SJCRH30 (cell line): Measurements from ENCODE around the gene CLIC5. TPM values are rescaled to one million over a fixed set of nuclear protein-coding genes. Genes with fewer than 3 reads are reported as not detected.

Experiments used
- DNase-seq, 2 experiments: peaks; one replicate each; pipeline ENCODE4 v3.0.0-alpha.2; 2015 to 2020
- H3K27ac ChIP-seq: fragments of 250-450 bp; sonication (Bioruptor Pico); 2 replicates; pipeline ENCODE4 v1.5.1; 2020; ENCODE audit warnings: mild to moderate bottlenecking, moderate library complexity
- H3K27me3 ChIP-seq: fragments of 250-450 bp; sonication (Bioruptor Pico); 2 replicates; pipeline ENCODE4 v1.5.1; 2020; ENCODE audit warnings: mild to moderate bottlenecking, moderate library complexity
- H3K36me3 ChIP-seq: fragments of 250-450 bp; sonication (Bioruptor Pico); 2 replicates; pipeline ENCODE4 v1.5.1; 2020; ENCODE audit warnings: mild to moderate bottlenecking, moderate library complexity
- H3K4me1 ChIP-seq: fragments of 250-450 bp; sonication (Bioruptor Pico); 2 replicates; pipeline ENCODE4 v1.5.1; 2020; ENCODE audit warnings: mild to moderate bottlenecking, moderate library complexity
- H3K4me3 ChIP-seq: fragments of 250-450 bp; sonication (Bioruptor Pico); 2 replicates; pipeline ENCODE4 v1.5.1; 2020; ENCODE audit warnings: mild to moderate bottlenecking, moderate library complexity
- H3K9me3 ChIP-seq: fragments of 250-450 bp; sonication (Bioruptor Pico); replicated peaks from 2 replicates; pipeline ENCODE4 v1.5.1; 2020; ENCODE audit warnings: mild to moderate bottlenecking, moderate library complexity
- total RNA-seq: library from RNA; depleted of rRNA; stranded (reverse); fragments of >200 nt; shearing (Covaris generic); gene quantifications from 2 replicates; pipeline ENCODE4 v1.2.3, GENCODE V29; 2014

The CLIC5 gene
- total RNA-seq, 1 experiment from 2014 or later, result 0.06 TPM

- no peak for DNase-seq
- Histone ChIP-seq H3K27ac (no peak overlapping the region), H3K27me3 (no peaks in the 10 kb centered on the region)
Measured at GRCh38 chr6:45899683-45899946, 116.0 kb downstream of the CLIC5 start.

GRCh38 chr6:45898941-45899682 lies 116.5 kb downstream of the CLIC5 start:
- Histone ChIP-seq H3K4me1 (peaks cover 28% of the 10 kb centered on the region), H3K27ac (no peak overlapping the region), H3K4me3 (no peak overlapping the region), H3K9me3 (no peaks in the 10 kb centered on the region), H3K27me3 (no peaks in the 10 kb centered on the region), H3K36me3 (no peaks in the 10 kb centered on the region)
- peak in 1 of 2 experiments; percentile 22 for DNase-seq

More at GRCh38 chr6:45899683-45899946, 116.0 kb downstream of the CLIC5 start:
- H3K9me3 ChIP-seq, result no peaks in the 10 kb centered on the region
- peaks cover 28% of the 10 kb centered on the region for H3K4me1 ChIP-seq
- no peaks in the 10 kb centered on the region for H3K36me3 ChIP-seq
- H3K4me3 ChIP-seq, result no peak overlapping the region

- DNase-seq, result peak; percentile 48 to 71
- no peak overlapping the region for H3K4me3 ChIP-seq
Measured at GRCh38 chr6:45896783-45897441, 118.7 kb downstream of the CLIC5 start.

GRCh38 chr6:45895569-45895968 lies 120.1 kb downstream of the CLIC5 start:
- H3K36me3 ChIP-seq, result no peaks in the 10 kb centered on the region
- H3K4me3 ChIP-seq, result no peak overlapping the region
- H3K27ac ChIP-seq, result no peak overlapping the region
- DNase-seq, result no peak
- H3K9me3 ChIP-seq, result no peaks in the 10 kb centered on the region
- H3K27me3 ChIP-seq, result no peaks in the 10 kb centered on the region
- peaks cover 9% of the 10 kb centered on the region for H3K4me1 ChIP-seq

More at GRCh38 chr6:45896783-45897441, 118.7 kb downstream of the CLIC5 start:
- Histone ChIP-seq H3K27me3 (no peaks in the 10 kb centered on the region), H3K4me1 (peaks cover 20% of the 10 kb centered on the region), H3K36me3 (no peaks in the 10 kb centered on the region), H3K9me3 (no peaks in the 10 kb centered on the region), H3K27ac (no peak overlapping the region)

- Histone ChIP-seq H3K27me3 (no peaks in the 10 kb centered on the region), H3K36me3 (no peaks in the 10 kb centered on the region), H3K4me1 (peaks cover 6% of the 10 kb centered on the region; the same call in 1 of the 2 replicates), H3K4me3 (no peak overlapping the region), H3K27ac (no peak overlapping the region), H3K9me3 (no peaks in the 10 kb centered on the region)
- DNase-seq, result no peak
Measured at GRCh38 chr6:45892696-45893245, 122.9 kb downstream of the CLIC5 start.

- peaks cover 6% of the 10 kb centered on the region; the same call in 1 of the 2 replicates for H3K4me1 ChIP-seq
- no peak overlapping the region for H3K4me3 ChIP-seq
- H3K9me3 ChIP-seq, result no peaks in the 10 kb centered on the region
- no peak overlapping the region for H3K27ac ChIP-seq
- H3K36me3 ChIP-seq, result no peaks in the 10 kb centered on the region
- no peak for DNase-seq
- H3K27me3 ChIP-seq, result no peaks in the 10 kb centered on the region
Measured at GRCh38 chr6:45892196-45892595, 123.5 kb downstream of the CLIC5 start.

- Histone ChIP-seq H3K4me3 (no peak overlapping the region), H3K36me3 (no peaks in the 10 kb centered on the region), H3K27ac (no peak overlapping the region), H3K9me3 (no peaks in the 10 kb centered on the region), H3K27me3 (no peaks in the 10 kb centered on the region), H3K4me1 (peaks cover 6% of the 10 kb centered on the region; the same call in 1 of the 2 replicates)
- DNase-seq, result no peak
Measured at GRCh38 chr6:45886776-45887175, 128.9 kb downstream of the CLIC5 start.

GRCh38 chr6:45884336-45884735 lies 131.3 kb downstream of the CLIC5 start:
- no peaks in the 10 kb centered on the region for H3K36me3 ChIP-seq
- no peak overlapping the region for H3K27ac ChIP-seq
- no peak overlapping the region for H3K4me3 ChIP-seq
- H3K9me3 ChIP-seq, result no peaks in the 10 kb centered on the region
- DNase-seq, result no peak
- H3K27me3 ChIP-seq, result no peaks in the 10 kb centered on the region
- no peaks in the 10 kb centered on the region for H3K4me1 ChIP-seq

GRCh38 chr6:45882671-45883070 lies 133.0 kb downstream of the CLIC5 start:
- Histone ChIP-seq H3K4me3 (no peak overlapping the region), H3K27ac (no peak overlapping the region), H3K36me3 (no peaks in the 10 kb centered on the region), H3K27me3 (no peaks in the 10 kb centered on the region), H3K4me1 (no peaks in the 10 kb centered on the region), H3K9me3 (no peaks in the 10 kb centered on the region)
- DNase-seq, result no peak

GRCh38 chr6:45881705-45882467 lies 133.8 kb downstream of the CLIC5 start:
- Histone ChIP-seq H3K4me3 (no peak overlapping the region), H3K27me3 (no peaks in the 10 kb centered on the region), H3K27ac (no peak overlapping the region), H3K36me3 (no peaks in the 10 kb centered on the region), H3K9me3 (no peaks in the 10 kb centered on the region), H3K4me1 (no peaks in the 10 kb centered on the region)
- DNase-seq, result no peak

- H3K9me3 ChIP-seq, result no peaks in the 10 kb centered on the region
- no peaks in the 10 kb centered on the region for H3K27me3 ChIP-seq
- no peak overlapping the region for H3K4me3 ChIP-seq
- H3K36me3 ChIP-seq, result no peaks in the 10 kb centered on the region
- no peak overlapping the region for H3K27ac ChIP-seq
- DNase-seq, result no peak
- H3K4me1 ChIP-seq, result no peaks in the 10 kb centered on the region
Measured at GRCh38 chr6:45880676-45881075, 135.0 kb downstream of the CLIC5 start.

- H3K27ac ChIP-seq, result no peak overlapping the region
- no peak overlapping the region for H3K4me3 ChIP-seq
- no peaks in the 10 kb centered on the region for H3K27me3 ChIP-seq
- no peaks in the 10 kb centered on the region for H3K4me1 ChIP-seq
- no peak for DNase-seq
- H3K36me3 ChIP-seq, result no peaks in the 10 kb centered on the region
- no peaks in the 10 kb centered on the region for H3K9me3 ChIP-seq
Measured at GRCh38 chr6:45880159-45880558, 135.5 kb downstream of the CLIC5 start.

GRCh38 chr6:45877970-45878590 lies 137.6 kb downstream of the CLIC5 start:
- H3K4me1 ChIP-seq, result no peaks in the 10 kb centered on the region
- no peaks in the 10 kb centered on the region for H3K9me3 ChIP-seq
- no peaks in the 10 kb centered on the region for H3K36me3 ChIP-seq
- no peak overlapping the region for H3K27ac ChIP-seq
- no peak for DNase-seq
- H3K4me3 ChIP-seq, result no peak overlapping the region
- no peaks in the 10 kb centered on the region for H3K27me3 ChIP-seq

- H3K27me3 ChIP-seq, result no peaks in the 10 kb centered on the region
- no peaks in the 10 kb centered on the region for H3K9me3 ChIP-seq
- no peaks in the 10 kb centered on the region for H3K36me3 ChIP-seq
- H3K4me1 ChIP-seq, result no peaks in the 10 kb centered on the region
- no peak for DNase-seq
- no peak overlapping the region for H3K27ac ChIP-seq
- H3K4me3 ChIP-seq, result no peak overlapping the region
Measured at GRCh38 chr6:45872827-45873365, 142.8 kb downstream of the CLIC5 start.
